ENCODE data around the gene STK11IP. TPM values are rescaled to one million over a fixed set of nuclear protein-coding genes. Genes with fewer than 3 reads are reported as not detected.

Gene STK11IP
- total and polyA plus RNA-seq, 4 donors: 6.1 to 58.2 (median 24.2) TPM

GRCh38 chr2:219567791-219568361 is 29.8 kb upstream of the STK11IP start:
- Histone ChIP-seq H3K4me1 (ENCODE audit: control insufficient read depth in 1 of 2, insufficient read depth in 2 of 2, low read length in 2 of 2) (no peaks in the 10 kb centered on the region), H3K36me3 (ENCODE audit: control insufficient read depth in 1 of 2, insufficient read depth in 2 of 2, low read length in 1 of 2) (no peaks in the 10 kb centered on the region), H3K4me3 (ENCODE audit: low read length in 2 of 2) (no peak overlapping the region), H3K27ac (ENCODE audit: low read depth in 1 of 2, low read length in 2 of 2) (no peak overlapping the region), H3K27me3 (ENCODE audit: control insufficient read depth in 1 of 2, insufficient read depth in 2 of 2, low read length in 1 of 2) (no peaks in the 10 kb centered on the region), H3K9me3 (ENCODE audit: control insufficient read depth, low read length) (no peaks in the 10 kb centered on the region)
- WGBS, 2 donors: 91 to 93% methylated on average over 35 of the region's 35 CpGs
- intact Hi-C loops (cut with DNase I): no loop called here
- peak in 1 of 2 donors; percentile 74 for DNase-seq
- ATAC-seq (ENCODE audit: low FRiP score): no peak

GRCh38 chr2:219569041-219569440 is 28.6 kb upstream of the STK11IP start:
- Histone ChIP-seq H3K9me3 (ENCODE audit: control insufficient read depth, low read length) (no peaks in the 10 kb centered on the region), H3K27me3 (ENCODE audit: control insufficient read depth in 1 of 2, insufficient read depth in 2 of 2, low read length in 1 of 2) (no peaks in the 10 kb centered on the region), H3K4me3 (ENCODE audit: low read length in 2 of 2) (no peak overlapping the region), H3K27ac (ENCODE audit: low read depth in 1 of 2, low read length in 2 of 2) (no peak overlapping the region), H3K36me3 (ENCODE audit: control insufficient read depth in 1 of 2, insufficient read depth in 2 of 2, low read length in 1 of 2) (no peaks in the 10 kb centered on the region), H3K4me1 (ENCODE audit: control insufficient read depth in 1 of 2, insufficient read depth in 2 of 2, low read length in 2 of 2) (no peaks in the 10 kb centered on the region)
- no peak for ATAC-seq (ENCODE audit: low FRiP score)
- DNase-seq: peak in 1 of 2 donors; percentile 54
- 93 to 96% methylated on average over 6 of the region's 6 CpGs for WGBS, 2 donors
- intact Hi-C loops (cut with DNase I): no loop called here

- DNase-seq (no peak), ATAC-seq (ENCODE audit: low FRiP score) (no peak)
- no peak overlapping the region for H3K4me3 ChIP-seq (ENCODE audit: low read length in 2 of 2)
- H3K36me3 ChIP-seq (ENCODE audit: control insufficient read depth in 1 of 2, insufficient read depth in 2 of 2, low read length in 1 of 2): no peaks in the 10 kb centered on the region
- intact Hi-C loops (cut with DNase I): loop anchor here in 1 of 2 donors (2.0 kb wide), 1 partner anchor 119 kb away; no protein-coding TSS in a partner anchor
- no peak overlapping the region for H3K27ac ChIP-seq (ENCODE audit: low read depth in 1 of 2, low read length in 2 of 2)
- no peaks in the 10 kb centered on the region for H3K27me3 ChIP-seq (ENCODE audit: control insufficient read depth in 1 of 2, insufficient read depth in 2 of 2, low read length in 1 of 2)
- no peaks in the 10 kb centered on the region for H3K4me1 ChIP-seq (ENCODE audit: control insufficient read depth in 1 of 2, insufficient read depth in 2 of 2, low read length in 2 of 2)
- H3K9me3 ChIP-seq (ENCODE audit: control insufficient read depth, low read length): no peaks in the 10 kb centered on the region
- 89% methylated on average over 6 of the region's 6 CpGs for WGBS, 2 donors
Measured at GRCh38 chr2:219569635-219570034, 28.0 kb upstream of the STK11IP start.

- Histone ChIP-seq H3K27me3 (ENCODE audit: control insufficient read depth in 1 of 2, insufficient read depth in 2 of 2, low read length in 1 of 2) (no peaks in the 10 kb centered on the region), H3K27ac (ENCODE audit: low read depth in 1 of 2, low read length in 2 of 2) (peak overlapping the region; percentile 47 to 76), H3K9me3 (ENCODE audit: control insufficient read depth, low read length) (no peaks in the 10 kb centered on the region), H3K4me3 (ENCODE audit: low read length in 2 of 2) (peak overlapping the region; percentile 79 to 91), H3K36me3 (ENCODE audit: control insufficient read depth in 1 of 2, insufficient read depth in 2 of 2, low read length in 1 of 2) (no peaks in the 10 kb centered on the region), H3K4me1 (ENCODE audit: control insufficient read depth in 1 of 2, insufficient read depth in 2 of 2, low read length in 2 of 2) (no peaks in the 10 kb centered on the region)
- WGBS, 2 donors: 6 to 9% methylated on average over 79 to 95 of the region's 95 CpGs
- DNase-seq: peak; percentile 55 to 78
- peak; percentile 33 for ATAC-seq (ENCODE audit: low FRiP score)
- intact Hi-C loops (cut with DNase I): loop anchor here in 1 of 2 donors (2.0 kb wide), 1 partner anchor 118 kb away; no protein-coding TSS in a partner anchor
Measured at GRCh38 chr2:219570194-219570923, 27.3 kb upstream of the STK11IP start.

GRCh38 chr2:219570924-219571310 is 26.7 kb upstream of the STK11IP start:
- H3K9me3 ChIP-seq (ENCODE audit: control insufficient read depth, low read length): no peaks in the 10 kb centered on the region
- peak; percentile 5 for ATAC-seq (ENCODE audit: low FRiP score)
- WGBS, 2 donors: 0 to 1% methylated on average over 37 to 55 of the region's 55 CpGs
- no peaks in the 10 kb centered on the region for H3K36me3 ChIP-seq (ENCODE audit: control insufficient read depth in 1 of 2, insufficient read depth in 2 of 2, low read length in 1 of 2)
- peak; percentile 50 to 81 for DNase-seq
- no peaks in the 10 kb centered on the region for H3K27me3 ChIP-seq (ENCODE audit: control insufficient read depth in 1 of 2, insufficient read depth in 2 of 2, low read length in 1 of 2)
- H3K4me1 ChIP-seq (ENCODE audit: control insufficient read depth in 1 of 2, insufficient read depth in 2 of 2, low read length in 2 of 2): no peaks in the 10 kb centered on the region
- peak overlapping the region; percentile 79 to 91 for H3K4me3 ChIP-seq (ENCODE audit: low read length in 2 of 2)
- H3K27ac ChIP-seq (ENCODE audit: low read depth in 1 of 2, low read length in 2 of 2): peak overlapping the region; percentile 47 to 76
- intact Hi-C loops (cut with DNase I): loop anchor here in 1 of 2 donors (1.0 to 2.0 kb wide), 2 partner anchors 26 to 118 kb away; partner anchors contain the start of gene STK11IP

- H3K4me3 ChIP-seq (ENCODE audit: low read length in 2 of 2): peak within 1 kb of the TSS; percentile 79 to 91
- ATAC-seq (ENCODE audit: low FRiP score) (peak; percentile 79), DNase-seq (peak; percentile 82 to 89)
Measured at GRCh38 chr2:219571311-219572236, 26.1 kb upstream of the STK11IP start, which contains the start of gene OBSL1. TSS of gene OBSL1 (minus strand) at chr2:219571539. CDS start at chr2:219571232, 307 bp downstream.

GRCh38 chr2:219572237-219573001 is 25.2 kb upstream of the STK11IP start, which contains the start of gene INHA:
TSS of gene INHA (plus strand) at chr2:219572310. CDS start at chr2:219572375, 65 bp downstream.
- Histone ChIP-seq H3K4me1 (ENCODE audit: control insufficient read depth in 1 of 2, insufficient read depth in 2 of 2, low read length in 2 of 2) (no peaks in the 10 kb centered on the region), H3K4me3 (ENCODE audit: low read length in 2 of 2) (peak within 1 kb of the TSS; percentile 79 to 91), H3K36me3 (ENCODE audit: control insufficient read depth in 1 of 2, insufficient read depth in 2 of 2, low read length in 1 of 2) (no peaks in the 10 kb centered on the region), H3K27ac (ENCODE audit: low read depth in 1 of 2, low read length in 2 of 2) (peak within 1 kb of the TSS; percentile 43 to 49), H3K9me3 (ENCODE audit: control insufficient read depth, low read length) (no peaks in the 10 kb centered on the region), H3K27me3 (ENCODE audit: control insufficient read depth in 1 of 2, insufficient read depth in 2 of 2, low read length in 1 of 2) (no peaks in the 10 kb centered on the region)
- intact Hi-C loops (cut with DNase I): no loop called here
- ATAC-seq (ENCODE audit: low FRiP score) (no peak), DNase-seq (peak in 1 of 2 donors; percentile 62)
- WGBS, 2 donors: 87 to 89% methylated on average over 13 of the region's 13 CpGs

More at GRCh38 chr2:219571311-219572236, 26.1 kb upstream of the STK11IP start, which contains the start of gene OBSL1:
- 3% methylated on average over 31 to 42 of the region's 42 CpGs for WGBS, 2 donors
- H3K27ac ChIP-seq (ENCODE audit: low read depth in 1 of 2, low read length in 2 of 2): peak within 1 kb of the TSS; percentile 47 to 76
- no peaks in the 10 kb centered on the region for H3K9me3 ChIP-seq (ENCODE audit: control insufficient read depth, low read length)
- intact Hi-C loops (cut with DNase I): loop anchor here in 1 of 2 donors (1.0 to 2.0 kb wide), 2 partner anchors 26 to 117 kb away; partner anchors contain the start of gene STK11IP
- no peaks in the 10 kb centered on the region for H3K36me3 ChIP-seq (ENCODE audit: control insufficient read depth in 1 of 2, insufficient read depth in 2 of 2, low read length in 1 of 2)
- H3K4me1 ChIP-seq (ENCODE audit: control insufficient read depth in 1 of 2, insufficient read depth in 2 of 2, low read length in 2 of 2): no peaks in the 10 kb centered on the region
- H3K27me3 ChIP-seq (ENCODE audit: control insufficient read depth in 1 of 2, insufficient read depth in 2 of 2, low read length in 1 of 2): no peaks in the 10 kb centered on the region
